ENCODE measurements around the gene RIF1.
"Not testable (repeated sequence)": the region's sequence is repeated elsewhere in the genome, so short reads cannot be mapped to it uniquely, and the experiment has no call there.

Gene RIF1

GRCh38 chr2:151410485-151410834 is 758 bp downstream of the RIF1 start:
- peak overlapping the region; percentile 95 for H3K9ac ChIP-seq (ENCODE audit: low read length)
- no peaks in the 10 kb centered on the region for H3K9me3 ChIP-seq (ENCODE audit: insufficient read depth, low read length)
- H3K36me3 ChIP-seq (ENCODE audit: low read length), result peaks cover 18% of the 10 kb centered on the region
- no peaks in the 10 kb centered on the region for H3K27me3 ChIP-seq (ENCODE audit: low read length)
- no peaks in the 10 kb centered on the region for H4K20me1 ChIP-seq (ENCODE audit: low read depth, low read length)
- H2AFZ ChIP-seq (ENCODE audit: low read depth, low read length, severe bottlenecking), result peak overlapping the region; percentile 100
- H3K27ac ChIP-seq (ENCODE audit: low read depth, low read length), result peak overlapping the region; percentile 66
- H3K4me3 ChIP-seq (ENCODE audit: insufficient read depth, low read length, poor library complexity, severe bottlenecking), result peak overlapping the region; percentile 87
- H3F3A ChIP-seq (ENCODE audit: insufficient read depth), result no peaks in the 10 kb centered on the region
- peak overlapping the region; percentile 96 for H3K4me2 ChIP-seq (ENCODE audit: low read depth, low read length, poor library complexity, severe bottlenecking)
- TF ChIP-seq, protein P1, sequence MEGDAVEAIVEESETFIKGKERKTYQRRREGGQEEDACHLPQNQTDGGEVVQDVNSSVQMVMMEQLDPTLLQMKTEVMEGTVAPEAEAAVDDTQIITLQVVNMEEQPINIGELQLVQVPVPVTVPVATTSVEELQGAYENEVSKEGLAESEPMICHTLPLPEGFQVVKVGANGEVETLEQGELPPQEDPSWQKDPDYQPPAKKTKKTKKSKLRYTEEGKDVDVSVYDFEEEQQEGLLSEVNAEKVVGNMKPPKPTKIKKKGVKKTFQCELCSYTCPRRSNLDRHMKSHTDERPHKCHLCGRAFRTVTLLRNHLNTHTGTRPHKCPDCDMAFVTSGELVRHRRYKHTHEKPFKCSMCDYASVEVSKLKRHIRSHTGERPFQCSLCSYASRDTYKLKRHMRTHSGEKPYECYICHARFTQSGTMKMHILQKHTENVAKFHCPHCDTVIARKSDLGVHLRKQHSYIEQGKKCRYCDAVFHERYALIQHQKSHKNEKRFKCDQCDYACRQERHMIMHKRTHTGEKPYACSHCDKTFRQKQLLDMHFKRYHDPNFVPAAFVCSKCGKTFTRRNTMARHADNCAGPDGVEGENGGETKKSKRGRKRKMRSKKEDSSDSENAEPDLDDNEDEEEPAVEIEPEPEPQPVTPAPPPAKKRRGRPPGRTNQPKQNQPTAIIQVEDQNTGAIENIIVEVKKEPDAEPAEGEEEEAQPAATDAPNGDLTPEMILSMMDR (IDR thresholded peaks at IDR 0.05; ENCODE audit: insufficient read depth, low read length, poor library complexity, severe bottlenecking), result no peak
- TF ChIP-seq EZH2phosphoT487 (conservative IDR thresholded peaks at IDR 0.05; ENCODE audit: low read length), result no peak
- no peaks in the 10 kb centered on the region for H3K9me2 ChIP-seq (replicated peaks; ENCODE audit: insufficient read depth, low read length)
- peaks cover 43% of the 10 kb centered on the region for H3K79me2 ChIP-seq (ENCODE audit: insufficient read depth, low read length)

DNA sequence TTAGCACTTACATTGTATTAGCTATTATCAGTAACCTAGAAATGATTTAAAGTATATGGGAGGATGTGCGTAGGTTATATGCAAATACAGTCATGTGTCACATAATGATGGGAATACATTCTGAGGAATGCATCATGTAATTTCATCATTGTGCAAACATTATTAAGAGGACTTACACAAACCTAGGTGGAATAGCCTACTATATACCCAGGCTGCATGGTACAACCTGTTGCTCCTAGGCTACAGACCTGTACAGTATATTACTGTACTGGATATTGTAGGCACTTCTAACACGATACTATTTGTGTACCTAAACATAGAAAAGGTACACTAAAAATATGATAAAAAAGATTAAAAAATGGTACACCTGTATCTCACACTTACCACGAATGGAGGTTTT is 7.9 kb downstream of the RIF1 start:
- Histone ChIP-seq H3F3A (ENCODE audit: insufficient read depth) (no peaks in the 10 kb centered on the region), H3K9me3 (ENCODE audit: insufficient read depth, low read length) (no peaks in the 10 kb centered on the region), H4K20me1 (ENCODE audit: low read depth, low read length) (no peaks in the 10 kb centered on the region), H2AFZ (ENCODE audit: low read depth, low read length, severe bottlenecking) (no peak overlapping the region), H3K27ac (ENCODE audit: low read depth, low read length) (no peak overlapping the region), H3K4me3 (ENCODE audit: insufficient read depth, low read length, poor library complexity, severe bottlenecking) (no peak overlapping the region), H3K36me3 (ENCODE audit: low read length) (peaks cover 42% of the 10 kb centered on the region), H3K27me3 (ENCODE audit: low read length) (no peaks in the 10 kb centered on the region), H3K79me2 (ENCODE audit: insufficient read depth, low read length) (peaks cover 18% of the 10 kb centered on the region), H3K9ac (ENCODE audit: low read length) (no peak overlapping the region), H3K4me2 (ENCODE audit: low read depth, low read length, poor library complexity, severe bottlenecking) (no peak overlapping the region), H3K9me2 (replicated peaks; ENCODE audit: insufficient read depth, low read length) (no peaks in the 10 kb centered on the region)
- TF ChIP-seq, protein P1 (IDR thresholded peaks at IDR 0.05; ENCODE audit: insufficient read depth, low read length, poor library complexity, severe bottlenecking), result no peak
- TF ChIP-seq EZH2phosphoT487 (conservative IDR thresholded peaks at IDR 0.05; ENCODE audit: low read length), result no peak

DNA sequence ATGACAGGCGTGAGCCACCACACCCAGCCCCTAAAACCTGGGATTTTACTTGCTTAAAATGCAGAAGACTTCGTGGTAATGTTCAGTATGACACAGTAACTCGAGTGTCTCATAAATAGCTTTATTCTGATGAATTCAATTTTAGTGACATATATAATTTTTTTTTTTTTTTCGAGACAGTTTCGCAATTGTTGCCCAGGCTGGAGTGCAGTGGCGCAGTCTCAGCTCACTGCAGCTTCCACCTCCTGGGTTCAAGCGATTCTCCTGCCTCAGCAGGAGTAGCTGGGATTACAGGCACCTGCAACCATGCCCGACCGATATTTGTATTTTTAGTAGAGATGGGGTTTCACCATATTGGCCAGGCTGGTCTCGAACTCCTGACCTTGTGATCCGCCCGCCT is 12.0 kb downstream of the RIF1 start:
- not testable (repeated sequence) for H3K4me2 ChIP-seq (ENCODE audit: low read depth, low read length, poor library complexity, severe bottlenecking); H3K9me2 ChIP-seq (replicated peaks; ENCODE audit: insufficient read depth, low read length); H4K20me1 ChIP-seq (ENCODE audit: low read depth, low read length); H2AFZ ChIP-seq (ENCODE audit: low read depth, low read length, severe bottlenecking); H3K4me3 ChIP-seq (ENCODE audit: insufficient read depth, low read length, poor library complexity, severe bottlenecking); H3F3A ChIP-seq (ENCODE audit: insufficient read depth); H3K9me3 ChIP-seq (ENCODE audit: insufficient read depth, low read length); H3K27ac ChIP-seq (ENCODE audit: low read depth, low read length); H3K9ac ChIP-seq (ENCODE audit: low read length); H3K27me3 ChIP-seq (ENCODE audit: low read length)
- peaks cover 21% of the 10 kb centered on the region for H3K79me2 ChIP-seq (ENCODE audit: insufficient read depth, low read length)
- H3K36me3 ChIP-seq (ENCODE audit: low read length), result peaks cover 40% of the 10 kb centered on the region

- Histone ChIP-seq H3K4me3 (ENCODE audit: insufficient read depth, low read length, poor library complexity, severe bottlenecking) (no peak overlapping the region), H2AFZ (ENCODE audit: low read depth, low read length, severe bottlenecking) (no peak overlapping the region), H3K9me2 (replicated peaks; ENCODE audit: insufficient read depth, low read length) (no peaks in the 10 kb centered on the region), H3K27me3 (ENCODE audit: low read length) (no peaks in the 10 kb centered on the region), H3K9me3 (ENCODE audit: insufficient read depth, low read length) (no peaks in the 10 kb centered on the region), H3F3A (ENCODE audit: insufficient read depth) (no peaks in the 10 kb centered on the region), H3K9ac (ENCODE audit: low read length) (no peak overlapping the region), H3K36me3 (ENCODE audit: low read length) (peaks cover 36% of the 10 kb centered on the region), H3K27ac (ENCODE audit: low read depth, low read length) (no peak overlapping the region), H3K4me2 (ENCODE audit: low read depth, low read length, poor library complexity, severe bottlenecking) (no peak overlapping the region), H4K20me1 (ENCODE audit: low read depth, low read length) (no peaks in the 10 kb centered on the region; the same call in 1 of the 2 replicates), H3K79me2 (ENCODE audit: insufficient read depth, low read length) (peaks cover 25% of the 10 kb centered on the region)
- TF ChIP-seq EZH2phosphoT487 (conservative IDR thresholded peaks at IDR 0.05; ENCODE audit: low read length), result no peak
- TF ChIP-seq, protein P1 (IDR thresholded peaks at IDR 0.05; ENCODE audit: insufficient read depth, low read length, poor library complexity, severe bottlenecking), result no peak
These were observed 13.3 kb downstream of the RIF1 start for GRCh38 chr2:151422917-151423439.
